Neural cell (in vitro differentiated cells): ENCODE measurements around the gene TRABD2B. TPM values are rescaled to one million over a fixed set of nuclear protein-coding genes. Genes with fewer than 3 reads are reported as not detected.

ENCODE experiments used
- H2AFZ ChIP-seq: fragments of 200-600, 300-800 bp; sonication (generic), shearing (Covaris generic); 2 replicates; pipeline ENCODE4 v1.6.0; 2014; ENCODE audit warnings: low read depth, mild to moderate bottlenecking, antibody characterized with exemption, low read length, moderate library complexity
- H3F3A ChIP-seq: fragments of 200-600 bp; shearing (Covaris generic); 2 replicates; pipeline ENCODE4 v1.6.1; 2016; ENCODE audit warnings: mild to moderate bottlenecking, moderate library complexity, mixed read lengths, antibody characterized with exemption, low read length; ENCODE audit not compliant: insufficient read depth, poor library complexity, severe bottlenecking
- H3K27ac ChIP-seq: fragments of 200-600, 300-800 bp; sonication (generic), shearing (Covaris generic); 2 replicates; pipeline ENCODE4 v1.5.1; 2014; ENCODE audit warnings: mild to moderate bottlenecking, low read length, moderate library complexity
- H3K27me3 ChIP-seq: fragments of 300-800, 200-600 bp; sonication (generic), shearing (Covaris generic); 2 replicates; pipeline ENCODE4 v1.6.0; 2014; ENCODE audit warnings: mild to moderate bottlenecking, low read depth, low read length, moderate library complexity; ENCODE audit not compliant: insufficient read depth
- H3K36me3 ChIP-seq: fragments of 300-800, 200-600 bp; sonication (generic), shearing (Covaris generic); 2 replicates; pipeline ENCODE4 v1.5.1; 2014; ENCODE audit warnings: mild to moderate bottlenecking, antibody characterized with exemption, low read length, moderate library complexity; ENCODE audit not compliant: insufficient read depth
- H3K4me2 ChIP-seq: fragments of 300-800, 200-600 bp; sonication (generic), shearing (Covaris generic); 2 replicates; pipeline ENCODE4 v1.6.0; 2014; ENCODE audit warnings: mild to moderate bottlenecking, low read length
- H3K4me3 ChIP-seq: fragments of 300-800, 200-600 bp; sonication (generic), shearing (Covaris generic); 2 replicates; pipeline ENCODE4 v1.5.1; 2014; ENCODE audit warnings: mild to moderate bottlenecking, low read length, moderate library complexity
- H3K79me2 ChIP-seq: fragments of 200-600 bp; shearing (Covaris generic); replicated peaks from 2 replicates; pipeline ENCODE4 v1.6.0; 2014; ENCODE audit warnings: mild to moderate bottlenecking, low read length, moderate library complexity; ENCODE audit not compliant: insufficient read depth
- H3K9ac ChIP-seq: fragments of 300-800, 200-600 bp; sonication (generic), shearing (Covaris generic); 2 replicates; pipeline ENCODE4 v1.6.1; 2016; ENCODE audit warnings: mild to moderate bottlenecking, low read length, mixed read lengths
- H3K9me2 ChIP-seq: fragments of 200-600 bp; shearing (Covaris generic); 2 replicates; pipeline ENCODE4 v1.6.1; 2016; ENCODE audit warnings: mild to moderate bottlenecking, low read length, mixed read lengths; ENCODE audit not compliant: insufficient read depth
- H3K9me3 ChIP-seq: fragments of 200-600, 300-800 bp; sonication (generic), shearing (Covaris generic); 2 replicates; pipeline ENCODE4 v1.6.1; 2016; ENCODE audit warnings: mild to moderate bottlenecking, mixed run types, low read length, moderate library complexity, mixed read lengths
- H4K20me1 ChIP-seq: fragments of 200-600 bp; shearing (Covaris generic); 2 replicates; pipeline ENCODE4 v1.6.1; 2016; ENCODE audit warnings: mild to moderate bottlenecking, mixed run types; ENCODE audit not compliant: insufficient read depth
- EP300 ChIP-seq: fragments of 450-650 bp; conservative IDR thresholded peaks from 2 replicates; pipeline ENCODE4 v1.6.1; 2014; ENCODE audit warnings: antibody characterized with exemption, mild to moderate bottlenecking, moderate library complexity; ENCODE audit not compliant: poor library complexity, severe bottlenecking
- EZH2 ChIP-seq: fragments of 200-600, 300-800 bp; shearing (Covaris generic), sonication (generic); IDR thresholded peaks from 2 replicates; pipeline ENCODE4 v1.6.1; 2014; ENCODE audit warnings: antibody characterized with exemption, low read length, borderline replicate concordance, mild to moderate bottlenecking; ENCODE audit not compliant: insufficient read depth, poor library complexity, severe bottlenecking
- MXI1 ChIP-seq: fragments of 450-650 bp; conservative IDR thresholded peaks from 2 replicates; pipeline ENCODE4 v1.6.1; 2014; ENCODE audit warnings: antibody characterized with exemption, mild to moderate bottlenecking; ENCODE audit not compliant: poor library complexity, severe bottlenecking
- POLR2AphosphoS5 ChIP-seq: IDR thresholded peaks from 2 replicates; pipeline ENCODE4 v1.6.1; 2012
- RAD21 ChIP-seq: fragments of 450-650 bp; conservative IDR thresholded peaks from 2 replicates; pipeline ENCODE4 v1.6.1; 2014; ENCODE audit warnings: antibody characterized with exemption, mild to moderate bottlenecking, moderate library complexity
- SMC3 ChIP-seq: fragments of 450-650 bp; conservative IDR thresholded peaks from 2 replicates; pipeline ENCODE4 v1.6.1; 2014; ENCODE audit warnings: antibody characterized with exemption, mild to moderate bottlenecking, moderate library complexity; ENCODE audit not compliant: poor library complexity
- TAF1 ChIP-seq: IDR thresholded peaks from 2 replicates; pipeline ENCODE4 v1.6.1; 2012; ENCODE audit warnings: low read depth
- polyA plus RNA-seq: library from polyadenylated mRNA; depleted of rRNA; stranded (reverse); fragments of >200 nt; gene quantifications from 2 replicates; pipeline ENCODE4 v1.2.3, GENCODE V29; 2014
- TF ChIP-seq, protein P1 (sequence below): fragments of 450-650 bp; IDR thresholded peaks from 2 replicates; pipeline ENCODE4 v1.5.1; 2014; ENCODE audit warnings: antibody characterized with exemption, mild to moderate bottlenecking, moderate library complexity; ENCODE audit not compliant: poor library complexity, severe bottlenecking
- TF ChIP-seq, protein P2 (sequence below): IDR thresholded peaks from 2 replicates; pipeline ENCODE4 v1.6.1; 2012; ENCODE audit warnings: borderline replicate concordance

TRABD2B gene
- polyA plus RNA-seq, 1 donor from 2014 or later, result 0.02 TPM

GRCh38 chr1:47975302-47975921, 21.8 kb downstream of the TRABD2B start:
- no peaks in the 10 kb centered on the region for H3K36me3 ChIP-seq
- H3K4me2 ChIP-seq, result no peak overlapping the region
- H2AFZ ChIP-seq, result no peak overlapping the region
- no peak overlapping the region for H3K4me3 ChIP-seq
- no peaks in the 10 kb centered on the region for H3K9me2 ChIP-seq
- H4K20me1 ChIP-seq, result no peaks in the 10 kb centered on the region
- no peak overlapping the region for H3K9ac ChIP-seq
- H3K79me2 ChIP-seq, result no peaks in the 10 kb centered on the region
- TF ChIP-seq TAF1, result no peak
- TF ChIP-seq EZH2, result no peak
- no peak overlapping the region for H3K27ac ChIP-seq
- H3K27me3 ChIP-seq, result no peaks in the 10 kb centered on the region
- H3F3A ChIP-seq, result no peaks in the 10 kb centered on the region
- no peaks in the 10 kb centered on the region for H3K9me3 ChIP-seq

DNA sequence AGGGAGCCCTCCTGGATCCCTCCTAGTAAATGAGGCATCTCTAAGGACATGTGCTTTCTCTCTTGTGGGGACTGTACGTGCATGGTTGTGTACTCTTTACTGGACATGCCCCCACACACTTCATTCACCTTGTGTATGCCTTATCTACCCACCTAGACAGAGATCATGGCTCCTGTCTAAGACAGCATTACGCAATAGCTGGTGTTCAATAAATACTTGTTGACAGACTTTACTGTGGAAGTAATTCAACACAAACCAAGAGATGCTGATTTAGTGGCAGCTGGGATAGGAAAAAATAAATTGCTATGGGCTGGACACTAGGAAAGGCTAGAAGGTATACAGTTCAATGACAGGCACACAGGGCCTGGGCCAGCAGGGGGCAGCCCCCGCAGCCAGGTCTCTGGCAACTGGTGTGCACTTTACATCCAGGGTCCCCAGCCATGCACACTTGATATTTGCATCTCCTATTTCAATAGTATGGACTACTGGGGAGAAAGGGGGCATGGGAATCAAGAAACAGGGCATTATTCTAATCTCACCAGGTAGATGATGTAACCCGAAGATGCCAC, 24.2 kb downstream of the TRABD2B start:
- no peaks in the 10 kb centered on the region for H3K9me3 ChIP-seq
- no peaks in the 10 kb centered on the region for H3K9me2 ChIP-seq
- no peak overlapping the region for H3K4me2 ChIP-seq
- H3K4me3 ChIP-seq, result no peak overlapping the region
- H4K20me1 ChIP-seq, result no peaks in the 10 kb centered on the region
- no peaks in the 10 kb centered on the region for H3K36me3 ChIP-seq
- TF ChIP-seq EP300 (no peak), TAF1 (no peak), MXI1 (no peak), SMC3 (no peak), POLR2AphosphoS5 (no peak), EZH2 (no peak)
- TF ChIP-seq, protein P1, sequence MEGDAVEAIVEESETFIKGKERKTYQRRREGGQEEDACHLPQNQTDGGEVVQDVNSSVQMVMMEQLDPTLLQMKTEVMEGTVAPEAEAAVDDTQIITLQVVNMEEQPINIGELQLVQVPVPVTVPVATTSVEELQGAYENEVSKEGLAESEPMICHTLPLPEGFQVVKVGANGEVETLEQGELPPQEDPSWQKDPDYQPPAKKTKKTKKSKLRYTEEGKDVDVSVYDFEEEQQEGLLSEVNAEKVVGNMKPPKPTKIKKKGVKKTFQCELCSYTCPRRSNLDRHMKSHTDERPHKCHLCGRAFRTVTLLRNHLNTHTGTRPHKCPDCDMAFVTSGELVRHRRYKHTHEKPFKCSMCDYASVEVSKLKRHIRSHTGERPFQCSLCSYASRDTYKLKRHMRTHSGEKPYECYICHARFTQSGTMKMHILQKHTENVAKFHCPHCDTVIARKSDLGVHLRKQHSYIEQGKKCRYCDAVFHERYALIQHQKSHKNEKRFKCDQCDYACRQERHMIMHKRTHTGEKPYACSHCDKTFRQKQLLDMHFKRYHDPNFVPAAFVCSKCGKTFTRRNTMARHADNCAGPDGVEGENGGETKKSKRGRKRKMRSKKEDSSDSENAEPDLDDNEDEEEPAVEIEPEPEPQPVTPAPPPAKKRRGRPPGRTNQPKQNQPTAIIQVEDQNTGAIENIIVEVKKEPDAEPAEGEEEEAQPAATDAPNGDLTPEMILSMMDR, result no peak
- no peaks in the 10 kb centered on the region for H3K79me2 ChIP-seq
- no peak overlapping the region for H2AFZ ChIP-seq
- no peaks in the 10 kb centered on the region for H3F3A ChIP-seq
- no peak overlapping the region for H3K9ac ChIP-seq
- no peaks in the 10 kb centered on the region for H3K27me3 ChIP-seq
- H3K27ac ChIP-seq, result no peak overlapping the region

DNA sequence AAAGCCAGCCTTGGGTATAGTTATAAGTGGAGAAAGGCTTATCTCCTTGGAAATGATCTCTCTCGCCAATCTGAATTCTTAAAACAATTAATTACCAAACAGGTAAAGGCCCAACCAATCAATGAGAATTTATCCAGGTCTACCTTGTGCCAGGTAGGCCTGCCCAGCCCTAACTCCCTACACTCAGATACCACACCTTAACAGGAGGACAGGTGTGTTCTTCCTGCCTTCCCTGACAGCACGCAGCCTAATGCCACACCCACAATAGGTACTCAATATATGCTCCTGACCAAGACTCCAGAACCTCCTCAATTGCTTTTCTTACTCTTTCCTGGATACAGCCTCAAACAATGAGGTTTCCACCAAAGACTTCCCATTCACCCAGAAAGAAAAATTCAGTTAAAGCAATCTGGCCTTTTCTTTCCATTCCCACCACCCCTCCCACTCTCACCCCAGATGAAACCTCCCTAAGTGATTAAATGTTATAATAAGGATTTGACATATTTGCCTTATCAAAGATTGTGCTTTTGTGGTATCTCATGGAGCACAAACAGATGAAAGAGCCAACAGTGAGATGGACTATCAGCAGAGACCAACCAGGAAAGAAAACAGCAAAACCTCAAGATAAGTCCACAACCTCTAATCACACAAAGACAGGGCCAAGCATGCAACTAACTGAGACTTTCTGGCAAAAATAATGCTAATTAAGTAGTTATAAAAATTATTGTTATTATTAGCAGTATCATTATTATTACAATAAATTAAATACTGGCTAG, 25.6 kb downstream of the TRABD2B start:
- H3K36me3 ChIP-seq, result no peaks in the 10 kb centered on the region
- TF ChIP-seq, protein P1, result no peak
- TF ChIP-seq SMC3 (no peak), RAD21 (no peak), EZH2 (no peak), TAF1 (no peak), POLR2AphosphoS5 (no peak), MXI1 (no peak), EP300 (no peak)
- TF ChIP-seq, protein P2, sequence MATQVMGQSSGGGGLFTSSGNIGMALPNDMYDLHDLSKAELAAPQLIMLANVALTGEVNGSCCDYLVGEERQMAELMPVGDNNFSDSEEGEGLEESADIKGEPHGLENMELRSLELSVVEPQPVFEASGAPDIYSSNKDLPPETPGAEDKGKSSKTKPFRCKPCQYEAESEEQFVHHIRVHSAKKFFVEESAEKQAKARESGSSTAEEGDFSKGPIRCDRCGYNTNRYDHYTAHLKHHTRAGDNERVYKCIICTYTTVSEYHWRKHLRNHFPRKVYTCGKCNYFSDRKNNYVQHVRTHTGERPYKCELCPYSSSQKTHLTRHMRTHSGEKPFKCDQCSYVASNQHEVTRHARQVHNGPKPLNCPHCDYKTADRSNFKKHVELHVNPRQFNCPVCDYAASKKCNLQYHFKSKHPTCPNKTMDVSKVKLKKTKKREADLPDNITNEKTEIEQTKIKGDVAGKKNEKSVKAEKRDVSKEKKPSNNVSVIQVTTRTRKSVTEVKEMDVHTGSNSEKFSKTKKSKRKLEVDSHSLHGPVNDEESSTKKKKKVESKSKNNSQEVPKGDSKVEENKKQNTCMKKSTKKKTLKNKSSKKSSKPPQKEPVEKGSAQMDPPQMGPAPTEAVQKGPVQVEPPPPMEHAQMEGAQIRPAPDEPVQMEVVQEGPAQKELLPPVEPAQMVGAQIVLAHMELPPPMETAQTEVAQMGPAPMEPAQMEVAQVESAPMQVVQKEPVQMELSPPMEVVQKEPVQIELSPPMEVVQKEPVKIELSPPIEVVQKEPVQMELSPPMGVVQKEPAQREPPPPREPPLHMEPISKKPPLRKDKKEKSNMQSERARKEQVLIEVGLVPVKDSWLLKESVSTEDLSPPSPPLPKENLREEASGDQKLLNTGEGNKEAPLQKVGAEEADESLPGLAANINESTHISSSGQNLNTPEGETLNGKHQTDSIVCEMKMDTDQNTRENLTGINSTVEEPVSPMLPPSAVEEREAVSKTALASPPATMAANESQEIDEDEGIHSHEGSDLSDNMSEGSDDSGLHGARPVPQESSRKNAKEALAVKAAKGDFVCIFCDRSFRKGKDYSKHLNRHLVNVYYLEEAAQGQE, result no peak
- no peaks in the 10 kb centered on the region for H3K79me2 ChIP-seq
- no peak overlapping the region for H3K4me2 ChIP-seq
- no peaks in the 10 kb centered on the region for H3K9me3 ChIP-seq
- H3F3A ChIP-seq, result no peaks in the 10 kb centered on the region
- H4K20me1 ChIP-seq, result no peaks in the 10 kb centered on the region
- no peak overlapping the region for H3K27ac ChIP-seq
- no peak overlapping the region for H3K4me3 ChIP-seq
- H3K9ac ChIP-seq, result no peak overlapping the region
- no peak overlapping the region for H2AFZ ChIP-seq
- no peaks in the 10 kb centered on the region for H3K27me3 ChIP-seq
- no peaks in the 10 kb centered on the region for H3K9me2 ChIP-seq
